SK-N-MC (cell line): ENCODE measurements around the gene N4BP2L1.

Experiments used
- DNase-seq: peaks from one replicate; pipeline ENCODE4 v3.0.0-alpha.2; 2011; ENCODE audit warnings: low read depth, low spot score
- H3K27ac ChIP-seq: fragments of 200-600 bp; sonication (generic); 2 replicates; pipeline ENCODE4 v1.5.1; 2016; ENCODE audit warnings: mixed run types
- H3K36me3 ChIP-seq: fragments of 200-600 bp; sonication (generic); 2 replicates; pipeline ENCODE4 v1.6.1; 2017; ENCODE audit warnings: antibody characterized with exemption, low read length, mixed read lengths; ENCODE audit not compliant: insufficient read depth
- H3K4me3 ChIP-seq: fragments of 200-600 bp; sonication (generic); 2 replicates; pipeline ENCODE4 v1.5.1; 2016
- H3K9ac ChIP-seq: fragments of 200-600 bp; sonication (generic); 2 replicates; pipeline ENCODE4 v1.8.0; 2017; ENCODE audit warnings: mixed run types, mixed read lengths; ENCODE audit not compliant: insufficient read length
- H3K9me3 ChIP-seq: fragments of 200-600 bp; sonication (generic); 2 replicates; pipeline ENCODE4 v1.6.1; 2017; ENCODE audit warnings: low read depth, mild to moderate bottlenecking, antibody characterized with exemption, low read length, moderate library complexity, mixed read lengths
- EZH2 ChIP-seq: fragments of 200-600 bp; sonication (generic); IDR thresholded peaks from one replicate; pipeline ENCODE4 v1.6.1; 2017; ENCODE audit warnings: antibody characterized with exemption
- FOXP2 ChIP-seq: optimal IDR thresholded peaks from 2 replicates; pipeline ENCODE3; 2011; ENCODE audit warnings: mild to moderate bottlenecking, moderate library complexity; ENCODE audit not compliant: insufficient read depth; ENCODE audit errors: extremely low read length, control extremely low read depth
- POLR2AphosphoS5 ChIP-seq: IDR thresholded peaks from 2 replicates; pipeline ENCODE4 v1.6.1; 2012; ENCODE audit warnings: mild to moderate bottlenecking, low read depth, low read length, borderline replicate concordance

Gene N4BP2L1

DNA sequence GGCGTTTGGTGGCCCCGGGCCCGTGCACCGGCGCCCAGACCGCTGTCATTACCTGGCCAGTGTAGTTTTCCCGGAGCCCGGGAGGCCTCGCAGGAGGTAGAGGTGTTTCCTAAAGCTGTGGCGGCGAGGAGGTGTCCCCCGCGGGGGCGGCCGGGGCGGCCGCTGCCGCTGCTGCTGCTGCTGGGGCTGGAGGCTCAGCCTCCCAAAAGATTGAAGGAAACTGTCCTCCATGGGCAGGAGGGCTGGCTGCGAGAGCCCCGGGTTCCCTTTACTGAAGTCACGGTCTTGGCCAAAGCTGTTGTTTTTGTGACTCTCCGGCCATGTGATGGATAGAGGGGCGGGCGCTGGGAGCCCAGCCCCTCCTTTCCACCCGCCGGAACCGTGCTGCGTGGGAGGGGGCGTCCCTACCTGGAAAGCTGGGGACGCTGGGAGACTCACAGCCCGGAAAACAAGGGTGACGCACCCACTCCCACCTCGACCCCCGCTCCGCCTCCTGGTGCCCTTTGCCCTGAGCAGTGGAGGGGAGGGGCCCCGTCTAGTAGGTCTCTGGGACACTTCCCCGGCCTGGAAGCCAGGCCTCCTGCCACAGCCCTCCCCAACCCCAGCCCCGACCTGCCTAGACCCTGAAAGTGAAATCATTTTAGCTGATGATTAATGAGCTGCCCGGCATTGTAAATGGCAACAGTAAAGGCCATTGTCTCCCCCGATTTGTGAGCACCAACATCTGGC lies at the start of gene N4BP2L1:
N4BP2L1 (minus strand) TSS at position 279 of the 729 bp plus-strand sequence; CDS start at position 231, 48 bp downstream.
- DNase-seq, result no peak
- H3K9me3 ChIP-seq, result no peaks in the 10 kb centered on the region
- peaks cover 4% of the 10 kb centered on the region; the same call in 1 of the 2 replicates for H3K36me3 ChIP-seq
- TF ChIP-seq FOXP2 (no peak), EZH2 (no peak), POLR2AphosphoS5 (no peak)
- no peak within 1 kb of the TSS for H3K27ac ChIP-seq
- H3K4me3 ChIP-seq, result no peak within 1 kb of the TSS
- H3K9ac ChIP-seq, result no peak within 1 kb of the TSS

GRCh38 chr13:32476892-32477291 lies 49.0 kb upstream of the N4BP2L1 start:
- DNase-seq, result no peak
- Histone ChIP-seq H3K9ac (no peak overlapping the region), H3K36me3 (no peaks in the 10 kb centered on the region), H3K4me3 (no peak overlapping the region), H3K9me3 (no peaks in the 10 kb centered on the region), H3K27ac (no peak overlapping the region)
- TF ChIP-seq POLR2AphosphoS5 (no peak), EZH2 (no peak), FOXP2 (no peak)

DNA sequence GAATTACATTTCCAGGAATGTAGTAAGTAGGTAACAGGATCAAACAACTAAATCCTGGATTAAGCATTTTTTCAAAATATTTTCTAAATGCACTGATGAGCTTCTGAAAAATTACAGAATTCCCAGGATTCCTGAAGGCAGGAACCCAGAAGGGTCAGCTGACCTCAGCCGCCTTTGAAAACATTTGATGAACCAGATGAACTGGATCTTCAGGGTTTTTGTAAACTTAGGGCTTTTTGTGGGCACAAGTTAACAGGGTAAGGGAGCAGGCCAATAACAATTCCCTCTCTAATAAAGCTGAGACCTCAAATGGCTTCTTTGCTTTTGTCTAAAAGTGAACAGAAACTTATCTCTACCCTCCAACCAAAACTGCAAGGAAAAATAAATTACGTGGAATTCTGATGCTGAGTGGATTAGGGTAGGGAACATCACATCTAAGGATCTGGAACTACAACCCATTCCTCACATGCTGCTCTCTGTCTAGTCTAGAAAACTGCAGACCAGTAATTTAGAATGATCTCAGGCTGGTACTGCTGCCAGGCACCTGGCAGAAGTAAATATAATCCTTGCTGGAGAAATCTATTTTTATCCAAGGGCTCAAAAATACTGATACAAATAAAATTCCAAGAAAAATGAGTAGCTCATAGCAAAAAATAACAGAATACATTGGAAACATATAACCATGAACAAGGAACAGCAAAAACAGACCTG lies 48.2 kb upstream of the N4BP2L1 start:
- no peak for DNase-seq
- Histone ChIP-seq H3K27ac (no peak overlapping the region), H3K9me3 (no peaks in the 10 kb centered on the region), H3K36me3 (no peaks in the 10 kb centered on the region), H3K4me3 (no peak overlapping the region), H3K9ac (no peak overlapping the region)
- TF ChIP-seq FOXP2 (no peak), EZH2 (no peak), POLR2AphosphoS5 (no peak)

DNA sequence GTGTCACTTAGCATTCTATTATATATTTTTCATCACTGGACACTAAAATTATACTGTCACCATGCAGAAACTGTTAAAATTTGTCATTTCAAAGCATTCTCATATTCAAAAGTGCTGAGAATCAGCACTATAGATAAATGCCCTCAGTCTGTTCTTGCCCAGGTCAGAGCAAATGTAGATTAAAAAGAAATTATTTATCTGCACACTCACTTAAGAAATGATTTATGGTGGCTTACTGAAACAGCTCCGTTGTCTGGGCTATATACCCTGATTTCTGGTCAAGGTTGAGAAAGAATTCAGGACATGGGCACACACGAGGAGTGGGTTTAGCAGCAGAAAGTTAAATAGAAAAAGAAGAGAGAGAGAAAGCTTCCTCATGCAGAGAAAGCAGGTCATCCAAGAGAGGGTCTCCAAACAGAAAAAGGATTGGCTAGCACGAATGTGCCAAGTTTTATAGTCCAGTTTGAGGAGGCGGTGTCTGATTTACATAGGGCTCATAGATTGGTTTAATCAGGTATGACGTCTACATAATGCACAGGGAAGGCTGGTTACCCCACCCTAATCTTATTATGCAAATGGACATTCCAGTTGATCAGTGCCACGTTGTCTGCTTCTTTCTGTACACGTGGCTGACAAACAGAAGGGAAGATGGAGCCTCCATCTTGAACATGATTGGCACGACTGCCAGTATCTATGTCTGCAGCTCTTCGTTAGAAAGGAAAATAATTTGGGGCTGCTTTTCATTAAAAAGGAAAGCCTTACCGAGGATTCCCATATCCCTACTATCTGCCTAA lies 47.3 kb upstream of the N4BP2L1 start:
- TF ChIP-seq EZH2 (no peak), POLR2AphosphoS5 (no peak), FOXP2 (no peak)
- no peak for DNase-seq

DNA sequence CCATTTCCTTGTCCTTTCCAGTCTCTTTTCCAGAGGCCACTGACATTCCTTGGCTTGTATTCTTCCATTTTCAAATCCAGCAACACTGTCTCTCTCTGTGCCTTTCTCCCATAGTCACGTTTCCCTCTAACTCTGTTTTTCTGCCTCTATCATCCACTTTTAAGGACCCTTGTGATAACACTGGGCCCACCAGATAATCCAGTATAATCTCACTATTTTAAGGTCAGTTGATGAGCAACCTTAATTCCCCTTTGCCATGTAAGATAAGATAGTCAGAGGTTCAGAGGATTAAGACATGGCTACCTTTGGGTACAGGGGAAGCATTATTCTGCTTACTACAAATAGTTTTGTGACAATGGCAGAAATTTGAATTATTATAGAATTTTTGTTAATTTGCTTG lies 45.7 kb upstream of the N4BP2L1 start:
- Histone ChIP-seq H3K36me3 (no peaks in the 10 kb centered on the region), H3K27ac (no peak overlapping the region), H3K9ac (no peak overlapping the region), H3K9me3 (no peaks in the 10 kb centered on the region), H3K4me3 (no peak overlapping the region)
- TF ChIP-seq POLR2AphosphoS5 (no peak), FOXP2 (no peak), EZH2 (no peak)
- DNase-seq, result no peak

More for the DNA sequence above, 47.3 kb upstream of the N4BP2L1 start:
- Histone ChIP-seq H3K9me3 (no peaks in the 10 kb centered on the region), H3K4me3 (no peak overlapping the region), H3K36me3 (no peaks in the 10 kb centered on the region), H3K9ac (no peak overlapping the region), H3K27ac (no peak overlapping the region)

DNA sequence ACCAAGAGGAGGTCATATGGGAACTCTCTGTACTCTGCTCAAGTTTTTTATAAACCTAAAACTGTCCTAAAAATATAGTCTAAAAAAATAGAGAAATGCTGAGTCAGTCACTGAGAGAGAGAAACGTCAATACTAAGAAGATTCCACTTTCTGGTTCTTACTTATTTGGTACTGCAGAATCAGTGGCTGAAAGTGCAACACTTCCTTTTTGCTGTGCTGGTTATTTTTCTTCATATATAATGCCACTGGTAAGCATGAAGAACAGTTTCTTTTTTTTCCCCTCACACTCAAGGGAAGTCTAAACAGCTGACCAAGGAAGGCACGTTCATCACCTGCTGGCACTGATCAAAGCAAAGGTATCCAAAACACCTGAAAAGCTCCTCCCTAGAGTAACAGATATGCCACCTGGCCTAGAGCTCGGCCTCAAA lies 44.3 kb upstream of the N4BP2L1 start:
- no peaks in the 10 kb centered on the region for H3K9me3 ChIP-seq
- H3K27ac ChIP-seq, result no peak overlapping the region
- H3K4me3 ChIP-seq, result no peak overlapping the region
- H3K9ac ChIP-seq, result no peak overlapping the region
- no peaks in the 10 kb centered on the region for H3K36me3 ChIP-seq
- no peak for DNase-seq
- no peak for TF ChIP-seq FOXP2
- no peak for TF ChIP-seq POLR2AphosphoS5
- TF ChIP-seq EZH2, result no peak

DNA sequence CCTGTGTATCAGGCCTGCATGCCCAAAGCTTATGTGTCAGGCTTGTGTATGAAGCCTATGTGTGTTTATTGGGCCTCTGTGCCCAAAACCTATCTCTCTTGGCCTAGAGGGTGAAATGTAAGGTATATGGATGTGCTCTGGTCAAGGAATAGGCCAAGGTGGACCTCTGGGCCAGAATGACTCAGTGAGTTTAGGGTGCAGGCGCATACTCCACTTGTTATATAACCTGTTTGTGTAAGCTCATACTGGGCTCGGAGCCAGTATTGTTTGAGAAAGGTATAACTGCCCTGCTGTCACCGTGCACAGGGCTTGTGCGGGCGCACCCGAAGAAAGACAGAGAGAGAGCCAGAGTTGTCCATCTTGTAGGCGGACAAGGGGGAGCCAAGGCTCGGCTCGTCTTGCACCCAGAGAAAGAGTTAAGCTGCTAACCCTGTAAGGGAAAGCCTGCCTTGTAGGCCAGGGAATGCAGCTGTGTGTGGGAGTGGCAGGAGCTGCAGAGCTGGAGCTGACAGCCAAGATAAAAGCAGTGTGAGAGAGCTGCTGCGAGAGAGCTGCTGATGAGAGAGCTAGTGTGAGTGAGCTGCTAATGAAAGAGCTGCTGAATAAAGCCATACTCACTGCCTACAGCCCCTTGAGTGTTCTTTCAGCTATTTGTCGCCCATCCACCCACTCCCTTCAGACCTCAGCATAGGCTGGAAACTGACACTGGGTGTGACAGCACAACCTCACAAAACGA lies 43.4 kb upstream of the N4BP2L1 start:
- no peak for DNase-seq
- Histone ChIP-seq H3K4me3 (no peak overlapping the region), H3K9me3 (no peaks in the 10 kb centered on the region), H3K9ac (no peak overlapping the region), H3K27ac (no peak overlapping the region), H3K36me3 (no peaks in the 10 kb centered on the region)
- TF ChIP-seq POLR2AphosphoS5, result no peak

DNA sequence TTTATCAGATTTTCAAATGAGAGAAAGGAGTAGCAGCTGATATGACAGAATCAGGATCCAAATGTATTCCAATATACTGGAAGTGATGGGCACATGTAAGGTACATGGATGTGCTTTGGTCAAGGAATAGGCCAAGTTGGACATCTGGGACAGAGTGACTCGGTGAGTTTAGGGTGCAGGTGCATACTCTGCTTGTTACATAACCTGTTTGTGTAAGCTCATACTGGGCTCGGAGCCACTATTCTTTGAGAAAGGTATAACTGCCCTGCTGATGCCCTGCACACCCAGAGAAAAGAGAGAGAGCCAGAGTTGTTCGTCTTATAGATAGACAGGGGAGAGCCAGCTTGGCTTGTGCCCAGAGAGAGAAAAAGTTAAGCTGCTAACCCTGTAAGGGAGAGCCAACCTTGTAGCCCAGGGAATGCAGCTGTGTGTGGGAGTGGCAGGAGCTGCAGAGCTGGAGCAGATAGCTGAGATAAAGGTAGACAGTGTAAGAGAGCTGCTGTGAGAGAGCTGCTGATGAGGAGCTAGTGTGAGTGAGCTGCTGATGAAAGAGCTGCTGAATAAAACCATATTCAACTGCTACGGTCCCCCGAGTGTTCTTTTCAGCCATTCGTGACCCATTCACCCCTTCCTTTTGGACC lies 40.7 kb upstream of the N4BP2L1 start:
- no peak for DNase-seq
- Histone ChIP-seq H3K9me3 (no peaks in the 10 kb centered on the region), H3K4me3 (no peak overlapping the region), H3K36me3 (no peaks in the 10 kb centered on the region), H3K27ac (no peak overlapping the region), H3K9ac (no peak overlapping the region)
- TF ChIP-seq FOXP2 (no peak), POLR2AphosphoS5 (no peak), EZH2 (no peak)
